Iris pigment epithelial cell (primary cell): ENCODE results near the gene ADAMTS4.
A peak's percentile ranks its signal among the peaks of the same experiment; 100 is the strongest.
"Not testable (repeated sequence)": the region's sequence is repeated elsewhere in the genome, so short reads cannot be mapped to it uniquely, and the experiment has no call there.

Experiments
- DNase-seq: peaks from one replicate; pipeline ENCODE4 v3.0.0-alpha.2; 2011; ENCODE audit warnings: low read depth

ADAMTS4 gene

GRCh38 chr1:161198897-161199431, at the start of gene ADAMTS4:
Gene ADAMTS4 (minus strand): TSS chr1:161199054. CDS start chr1:161198627, 427 bp downstream.
- peak; percentile 65 for DNase-seq

DNA sequence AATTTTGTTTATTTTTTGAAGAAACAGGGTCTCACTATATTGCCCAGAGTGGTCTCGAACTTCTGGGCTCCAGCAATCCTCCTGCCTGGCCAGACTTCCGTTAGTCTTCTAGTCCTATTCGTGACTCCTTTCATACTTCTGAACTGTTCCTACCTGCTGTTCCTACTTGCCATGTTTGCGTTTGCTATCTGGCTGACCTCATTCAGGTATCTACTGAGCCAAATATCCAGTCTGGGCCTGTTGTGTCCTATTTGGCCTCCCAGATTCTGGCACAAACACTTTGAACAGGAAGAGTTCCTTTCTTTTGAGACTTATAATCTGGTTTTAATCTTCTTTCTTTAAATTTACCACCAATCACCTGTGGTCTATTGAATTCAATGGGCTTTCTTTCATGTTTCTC, 46.0 kb upstream of the ADAMTS4 start:
- DNase-seq = no peak

GRCh38 chr1:161242313-161242712, 43.5 kb upstream of the ADAMTS4 start:
- DNase-seq = no peak

- no peak for DNase-seq
Measured at GRCh38 chr1:161241682-161242081, 42.8 kb upstream of the ADAMTS4 start.

DNA sequence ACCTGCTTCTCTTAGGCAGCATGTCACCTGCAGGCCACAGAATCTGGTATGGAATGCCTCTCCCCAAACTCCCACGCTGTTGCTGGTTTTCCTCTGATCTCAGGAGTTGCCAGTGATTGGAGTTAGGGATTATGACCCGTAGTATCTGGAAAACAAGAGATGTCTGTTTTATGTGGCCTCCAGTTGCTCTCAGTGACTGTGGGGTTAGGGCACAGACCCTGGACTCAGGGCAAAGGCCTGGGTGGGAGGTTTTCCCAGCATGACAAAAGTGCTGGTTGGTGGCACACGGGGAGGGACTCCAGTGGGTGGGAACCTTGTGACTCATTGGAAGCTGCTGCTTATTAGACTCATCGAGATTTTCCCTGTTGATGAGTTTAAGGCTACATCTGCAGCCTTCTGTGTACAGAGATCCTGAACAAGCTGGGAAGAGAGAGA, 39.2 kb upstream of the ADAMTS4 start, which contains the start of gene NR1I3:
NR1I3 (minus strand) TSS at position 165 of the 435 bp plus-strand sequence. CDS start 1,638 bp downstream, outside the sequence.
- no peak for DNase-seq

DNA sequence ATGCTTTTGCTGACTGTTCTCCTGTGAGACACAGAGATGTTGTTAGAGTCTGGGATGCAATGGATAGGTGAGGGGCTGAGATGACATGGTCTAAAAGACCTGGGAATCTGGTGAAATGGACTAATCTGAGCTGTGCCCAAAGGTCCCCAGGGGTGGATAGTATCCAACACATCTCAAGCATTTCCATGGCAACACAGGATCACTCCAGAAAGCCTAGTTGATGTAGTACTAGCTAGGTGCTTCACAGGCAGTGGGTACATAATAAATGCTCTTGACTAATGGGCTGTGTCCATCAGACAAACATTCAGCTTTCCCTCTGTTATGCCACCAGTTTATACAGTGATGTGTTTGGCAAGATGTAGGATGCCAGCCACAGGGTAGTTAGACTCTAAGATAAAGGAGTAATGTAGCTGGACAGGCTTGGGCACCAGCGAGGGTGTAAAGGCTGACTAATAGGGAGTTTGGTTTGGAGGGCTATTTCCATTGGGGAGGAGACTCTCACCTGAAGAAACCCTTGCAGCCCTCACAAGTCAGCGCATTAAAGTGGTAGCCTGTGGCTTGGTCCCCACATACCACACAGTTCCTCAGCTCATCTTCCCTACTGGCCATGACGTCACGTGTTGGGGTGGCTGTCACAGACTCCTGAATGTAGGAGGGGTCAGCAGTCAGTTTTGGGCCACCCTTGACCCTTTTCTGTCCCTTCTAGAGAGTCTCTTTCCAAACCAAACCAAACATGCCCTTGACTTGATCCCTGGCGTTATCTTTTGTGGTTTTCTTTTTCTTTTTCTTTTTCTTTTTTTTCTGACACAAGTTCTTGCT, 37.3 kb upstream of the ADAMTS4 start:
- no peak for DNase-seq

DNA sequence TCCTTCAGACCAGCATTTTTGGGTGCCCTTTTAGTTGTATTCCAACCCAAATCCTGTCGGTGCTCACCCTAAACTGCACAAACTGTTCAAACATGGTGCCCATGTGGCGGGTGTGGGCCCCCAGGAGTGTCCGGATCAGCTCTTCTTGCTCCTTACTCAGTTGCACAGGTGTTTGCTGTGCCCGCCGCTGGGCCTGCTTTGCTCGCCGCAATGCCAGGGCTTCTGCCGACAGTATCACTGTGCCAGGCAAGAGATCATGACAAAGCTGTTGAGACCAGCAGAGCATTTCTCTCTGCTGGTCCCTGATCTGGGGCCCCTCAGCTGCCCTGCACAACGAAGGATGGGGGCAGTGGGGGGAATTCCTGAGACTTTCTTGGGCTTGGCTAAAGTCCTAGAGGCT, 34.2 kb upstream of the ADAMTS4 start:
- DNase-seq = no peak

DNA sequence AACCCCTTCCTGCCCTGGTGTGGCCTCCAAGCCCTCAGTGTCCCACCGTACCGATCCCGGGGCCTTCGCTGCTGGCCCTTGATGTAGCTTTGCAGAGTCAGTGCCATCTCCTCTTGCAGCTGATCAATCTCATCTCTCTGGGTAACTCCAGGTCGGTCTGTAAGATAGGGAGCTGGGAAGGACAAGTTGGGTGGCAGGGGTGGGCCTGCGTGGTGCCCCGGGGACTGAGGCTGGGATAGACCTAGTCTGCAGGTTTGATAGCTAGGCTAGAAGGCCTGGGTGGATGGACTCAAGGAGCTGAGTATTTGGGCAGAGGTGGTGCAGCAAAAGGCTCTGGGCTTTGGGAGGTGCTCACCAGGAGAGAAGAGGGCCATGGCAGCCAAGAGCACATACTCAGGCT, 31.9 kb upstream of the ADAMTS4 start:
- DNase-seq = no peak

- no peak for DNase-seq
Measured at GRCh38 chr1:161229896-161230295, 31.0 kb upstream of the ADAMTS4 start.

- no peak for DNase-seq
Measured at GRCh38 chr1:161228032-161228431, 29.2 kb upstream of the ADAMTS4 start.

GRCh38 chr1:161227196-161227871, 28.5 kb upstream of the ADAMTS4 start:
- DNase-seq = peak; percentile 68

DNA sequence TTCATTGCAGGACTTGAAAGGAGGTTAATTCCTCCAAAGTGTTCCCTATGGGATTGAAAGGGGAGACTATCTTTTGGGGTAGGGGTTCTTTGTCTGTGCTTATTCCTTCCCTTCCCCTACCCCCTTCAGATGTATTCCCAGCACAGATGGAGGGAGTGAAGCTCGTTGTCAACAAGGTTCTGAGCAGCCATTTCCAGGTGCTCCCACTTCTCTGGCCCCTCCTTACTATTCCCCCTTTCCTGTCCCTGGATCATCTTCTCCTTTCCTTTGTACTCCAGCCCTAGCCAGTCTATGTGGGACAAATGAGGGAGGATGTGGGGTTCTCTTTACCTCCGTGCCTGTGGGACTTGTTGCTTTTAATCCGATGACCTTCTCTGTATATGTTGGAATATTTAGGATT, 27.9 kb upstream of the ADAMTS4 start:
- DNase-seq = no peak

GRCh38 chr1:161226320-161226711, 27.5 kb upstream of the ADAMTS4 start:
- DNase-seq = no peak

- peak; percentile 100 for DNase-seq
Measured at GRCh38 chr1:161225534-161226319, 26.9 kb upstream of the ADAMTS4 start, which contains the start of gene TOMM40L. Gene TOMM40L (plus strand): TSS chr1:161226060. CDS start chr1:161226490, 430 bp downstream.

DNA sequence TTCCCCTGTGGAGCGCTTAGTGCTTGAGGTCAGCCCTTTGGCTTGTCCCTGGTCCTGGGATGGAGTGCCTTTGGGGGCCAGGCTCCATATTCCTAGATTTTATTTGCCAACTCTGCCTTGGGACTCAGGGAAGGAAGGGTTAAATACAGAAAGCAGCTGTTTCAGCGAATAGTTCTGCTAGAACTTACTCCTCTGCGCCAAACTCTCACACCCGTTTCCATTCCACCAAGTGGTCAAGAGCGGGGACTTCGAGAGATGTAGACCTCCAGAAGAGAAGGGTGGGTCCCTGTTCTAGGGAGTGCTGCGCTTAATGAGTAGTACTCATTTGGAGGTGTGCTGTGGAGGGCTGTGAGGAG, 26.3 kb upstream of the ADAMTS4 start:
- DNase-seq = no peak

DNA sequence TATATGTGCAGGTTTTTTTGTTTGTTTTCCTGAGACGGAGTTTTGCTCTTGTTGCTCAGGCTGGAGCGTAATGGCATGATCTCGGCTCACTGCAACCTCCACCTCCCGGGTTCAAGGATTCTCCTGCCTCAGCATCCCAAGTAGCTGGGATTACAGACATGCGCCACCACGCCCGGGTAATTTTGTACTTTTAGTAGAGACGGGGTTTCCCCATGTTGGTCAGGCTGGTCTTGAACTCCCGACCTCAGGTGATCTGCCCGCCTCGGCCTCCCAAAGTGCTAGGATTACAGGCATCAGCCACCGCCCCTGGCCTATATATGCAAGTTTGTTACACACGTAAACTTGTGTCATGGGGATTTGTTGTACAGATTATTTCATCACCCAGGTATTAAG, 25.8 kb upstream of the ADAMTS4 start:
- not testable (repeated sequence) for DNase-seq

GRCh38 chr1:161223805-161224694, 25.2 kb upstream of the ADAMTS4 start:
- DNase-seq = no peak

- DNase-seq = no peak
Measured at GRCh38 chr1:161222175-161223019, 23.5 kb upstream of the ADAMTS4 start.

GRCh38 chr1:161220002-161220401, 21.1 kb upstream of the ADAMTS4 start:
- DNase-seq = no peak
